ENCODE results near the gene EIF2AK3. TPM values are rescaled to one million over a fixed set of nuclear protein-coding genes. Genes with fewer than 3 reads are reported as not detected.

The EIF2AK3 gene
- total RNA-seq, 1 experiment from 2014 or later: 11.3 TPM

- no peaks in the 10 kb centered on the region for H3K27me3 ChIP-seq (ENCODE audit: control insufficient read depth, insufficient read depth, low read length)
- no peak overlapping the region for H3K4me3 ChIP-seq (ENCODE audit: low read depth in 2 of 2, low read length in 2 of 2)
- H3K36me3 ChIP-seq (ENCODE audit: control insufficient read depth, insufficient read depth, low read length): no peaks in the 10 kb centered on the region
- H3K4me1 ChIP-seq (ENCODE audit: control insufficient read depth, insufficient read depth, low read length): peaks cover 10% of the 10 kb centered on the region
- H3K27ac ChIP-seq (ENCODE audit: low read length): no peak overlapping the region
- no peak for DNase-seq (ENCODE audit: low read depth, low spot score)
- ChIA-PET CTCF (no interaction called here), POLR2A (no interaction called here)
- in situ Hi-C loops (cut with HindIII; ENCODE audit: low pct_unique_long_range_greater_than_20kb, low sequenced_read_pairs): no loop called here
- intact Hi-C loops (cut with micrococcal nuclease; ENCODE audit: unreplicated experiment): no loop called here
- TF ChIP-seq SIN3A (IDR thresholded peaks at IDR 0.05; ENCODE audit: borderline replicate concordance, insufficient read depth, low read depth, low read length) (no peak), POLR2AphosphoS5 (IDR thresholded peaks at IDR 0.05; ENCODE audit: low read depth, low read length) (no peak), CTCF (IDR thresholded peaks at IDR 0.05) (no peak), TCF7L2 (IDR thresholded peaks at IDR 0.05; ENCODE audit: low read depth, low read length) (no peak)
- TF ChIP-seq, protein P1, sequence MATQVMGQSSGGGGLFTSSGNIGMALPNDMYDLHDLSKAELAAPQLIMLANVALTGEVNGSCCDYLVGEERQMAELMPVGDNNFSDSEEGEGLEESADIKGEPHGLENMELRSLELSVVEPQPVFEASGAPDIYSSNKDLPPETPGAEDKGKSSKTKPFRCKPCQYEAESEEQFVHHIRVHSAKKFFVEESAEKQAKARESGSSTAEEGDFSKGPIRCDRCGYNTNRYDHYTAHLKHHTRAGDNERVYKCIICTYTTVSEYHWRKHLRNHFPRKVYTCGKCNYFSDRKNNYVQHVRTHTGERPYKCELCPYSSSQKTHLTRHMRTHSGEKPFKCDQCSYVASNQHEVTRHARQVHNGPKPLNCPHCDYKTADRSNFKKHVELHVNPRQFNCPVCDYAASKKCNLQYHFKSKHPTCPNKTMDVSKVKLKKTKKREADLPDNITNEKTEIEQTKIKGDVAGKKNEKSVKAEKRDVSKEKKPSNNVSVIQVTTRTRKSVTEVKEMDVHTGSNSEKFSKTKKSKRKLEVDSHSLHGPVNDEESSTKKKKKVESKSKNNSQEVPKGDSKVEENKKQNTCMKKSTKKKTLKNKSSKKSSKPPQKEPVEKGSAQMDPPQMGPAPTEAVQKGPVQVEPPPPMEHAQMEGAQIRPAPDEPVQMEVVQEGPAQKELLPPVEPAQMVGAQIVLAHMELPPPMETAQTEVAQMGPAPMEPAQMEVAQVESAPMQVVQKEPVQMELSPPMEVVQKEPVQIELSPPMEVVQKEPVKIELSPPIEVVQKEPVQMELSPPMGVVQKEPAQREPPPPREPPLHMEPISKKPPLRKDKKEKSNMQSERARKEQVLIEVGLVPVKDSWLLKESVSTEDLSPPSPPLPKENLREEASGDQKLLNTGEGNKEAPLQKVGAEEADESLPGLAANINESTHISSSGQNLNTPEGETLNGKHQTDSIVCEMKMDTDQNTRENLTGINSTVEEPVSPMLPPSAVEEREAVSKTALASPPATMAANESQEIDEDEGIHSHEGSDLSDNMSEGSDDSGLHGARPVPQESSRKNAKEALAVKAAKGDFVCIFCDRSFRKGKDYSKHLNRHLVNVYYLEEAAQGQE (IDR thresholded peaks at IDR 0.05; ENCODE audit: insufficient read depth in 1 of 2, low read depth in 2 of 2, low read length in 1 of 2): no peak
- no peak for ATAC-seq
- no peaks in the 10 kb centered on the region for H3K9me3 ChIP-seq (ENCODE audit: control insufficient read depth, insufficient read depth, low read depth, low read length)
- BruUV-seq (replicated peaks): no TSS peak
Measured at GRCh38 chr2:88597168-88597567, 30.1 kb downstream of the EIF2AK3 start.

DNA sequence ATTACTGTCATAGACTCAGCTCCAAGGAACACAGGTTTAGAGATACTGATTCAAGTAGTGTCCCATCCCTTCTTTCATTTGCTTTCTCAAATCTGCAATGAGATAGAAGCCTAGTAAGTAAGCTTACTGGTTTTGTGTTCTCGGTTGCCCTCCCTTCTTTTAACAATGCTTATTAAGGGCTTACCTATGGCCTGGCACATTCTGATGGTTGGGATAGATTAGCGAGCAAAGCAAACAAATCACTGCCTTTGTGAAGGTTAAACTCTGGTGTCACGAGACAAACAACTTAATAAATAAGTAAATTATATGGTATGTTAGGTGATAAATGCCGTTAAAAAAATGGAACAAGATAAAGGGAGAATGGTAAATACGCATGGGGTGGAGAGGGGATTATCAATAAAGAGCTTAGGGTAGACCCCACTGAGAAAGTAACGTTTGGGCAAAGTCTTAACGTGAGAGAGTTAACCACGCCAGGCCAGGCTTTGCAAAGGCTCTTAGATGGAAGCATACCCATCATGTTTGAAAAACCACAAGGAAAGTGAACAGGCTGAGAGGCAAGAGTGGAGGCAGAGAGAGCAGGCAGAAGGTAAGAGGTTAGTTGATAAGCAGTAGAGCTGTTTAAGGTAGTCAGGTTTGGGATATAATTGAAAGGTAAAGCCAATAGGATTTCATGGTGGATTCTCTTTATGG, 31.0 kb downstream of the EIF2AK3 start:
- Histone ChIP-seq H3K36me3 (ENCODE audit: control insufficient read depth, insufficient read depth, low read length) (no peaks in the 10 kb centered on the region), H3K27ac (ENCODE audit: low read length) (no peak overlapping the region), H3K9me3 (ENCODE audit: control insufficient read depth, insufficient read depth, low read depth, low read length) (no peaks in the 10 kb centered on the region), H3K4me3 (ENCODE audit: low read depth in 2 of 2, low read length in 2 of 2) (no peak overlapping the region), H3K27me3 (ENCODE audit: control insufficient read depth, insufficient read depth, low read length) (no peaks in the 10 kb centered on the region), H3K4me1 (ENCODE audit: control insufficient read depth, insufficient read depth, low read length) (peaks cover 10% of the 10 kb centered on the region)
- intact Hi-C loops (cut with micrococcal nuclease; ENCODE audit: unreplicated experiment): no loop called here
- in situ Hi-C loops (cut with HindIII; ENCODE audit: low pct_unique_long_range_greater_than_20kb, low sequenced_read_pairs): no loop called here
- TF ChIP-seq POLR2AphosphoS5 (IDR thresholded peaks at IDR 0.05; ENCODE audit: low read depth, low read length): no peak
- no peak for ATAC-seq
- POLR2A ChIA-PET: no interaction called here
- CTCF ChIA-PET: no interaction called here
- no TSS peak for BruUV-seq (replicated peaks)
- DNase-seq (ENCODE audit: low read depth, low spot score): no peak

DNA sequence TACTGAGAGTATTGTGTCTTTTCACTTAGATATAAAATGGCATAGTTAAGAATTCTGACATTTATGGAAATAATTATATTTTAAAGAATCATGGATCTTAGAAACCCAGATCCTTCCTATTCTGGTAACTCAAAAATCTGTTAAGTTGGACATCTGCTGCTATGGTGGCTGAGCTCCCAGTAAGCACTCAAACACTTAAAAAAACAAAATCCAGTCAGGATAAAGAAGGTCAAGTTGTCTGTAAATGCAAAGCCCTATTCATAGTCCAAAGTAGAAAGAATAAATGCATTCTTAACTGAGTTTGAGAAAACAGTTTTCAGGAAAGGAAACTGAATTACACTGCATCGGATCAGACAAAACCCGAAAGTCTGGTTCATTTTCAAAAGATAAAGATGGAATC, 35.6 kb downstream of the EIF2AK3 start:
- in situ Hi-C loops (cut with HindIII; ENCODE audit: low pct_unique_long_range_greater_than_20kb, low sequenced_read_pairs) (no loop called here), intact Hi-C loops (cut with micrococcal nuclease; ENCODE audit: unreplicated experiment) (loop anchor here (2.0 kb wide), 1 partner anchor 77 kb away; no protein-coding TSS in a partner anchor)
- Histone ChIP-seq H3K27ac (ENCODE audit: low read length) (no peak overlapping the region), H3K4me1 (ENCODE audit: control insufficient read depth, insufficient read depth, low read length) (no peaks in the 10 kb centered on the region), H3K36me3 (ENCODE audit: control insufficient read depth, insufficient read depth, low read length) (peaks cover 5% of the 10 kb centered on the region; the same call in 1 of the 2 replicates), H3K4me3 (ENCODE audit: low read depth in 2 of 2, low read length in 2 of 2) (no peak overlapping the region), H3K27me3 (ENCODE audit: control insufficient read depth, insufficient read depth, low read length) (no peaks in the 10 kb centered on the region), H3K9me3 (ENCODE audit: control insufficient read depth, insufficient read depth, low read depth, low read length) (no peaks in the 10 kb centered on the region)
- ChIA-PET CTCF (interaction anchor here (0.7 to 0.9 kb wide), 2 partner anchors 78 to 101 kb away, joined by 4 read pairs; no protein-coding TSS in a partner anchor), POLR2A (no interaction called here)
- ATAC-seq (no peak), DNase-seq (ENCODE audit: low read depth, low spot score) (no peak)
- no TSS peak for BruUV-seq (replicated peaks)
- TF ChIP-seq CTCF (IDR thresholded peaks at IDR 0.05) (no peak), TCF7L2 (IDR thresholded peaks at IDR 0.05; ENCODE audit: low read depth, low read length) (no peak), SIN3A (IDR thresholded peaks at IDR 0.05; ENCODE audit: borderline replicate concordance, insufficient read depth, low read depth, low read length) (no peak), POLR2AphosphoS5 (IDR thresholded peaks at IDR 0.05; ENCODE audit: low read depth, low read length) (no peak)
- TF ChIP-seq, protein P1 (IDR thresholded peaks at IDR 0.05; ENCODE audit: insufficient read depth in 1 of 2, low read depth in 2 of 2, low read length in 1 of 2): no peak

All from Panc1 (cell line).